ENCODE measurements around the gene CSF3R.
"Not testable (repeated sequence)": the region's sequence is repeated elsewhere in the genome, so short reads cannot be mapped to it uniquely, and the experiment has no call there.

CSF3R gene

GRCh38 chr1:36512842-36513241 lies 30.1 kb upstream of the CSF3R start:
- DNase-seq: no peak

DNA sequence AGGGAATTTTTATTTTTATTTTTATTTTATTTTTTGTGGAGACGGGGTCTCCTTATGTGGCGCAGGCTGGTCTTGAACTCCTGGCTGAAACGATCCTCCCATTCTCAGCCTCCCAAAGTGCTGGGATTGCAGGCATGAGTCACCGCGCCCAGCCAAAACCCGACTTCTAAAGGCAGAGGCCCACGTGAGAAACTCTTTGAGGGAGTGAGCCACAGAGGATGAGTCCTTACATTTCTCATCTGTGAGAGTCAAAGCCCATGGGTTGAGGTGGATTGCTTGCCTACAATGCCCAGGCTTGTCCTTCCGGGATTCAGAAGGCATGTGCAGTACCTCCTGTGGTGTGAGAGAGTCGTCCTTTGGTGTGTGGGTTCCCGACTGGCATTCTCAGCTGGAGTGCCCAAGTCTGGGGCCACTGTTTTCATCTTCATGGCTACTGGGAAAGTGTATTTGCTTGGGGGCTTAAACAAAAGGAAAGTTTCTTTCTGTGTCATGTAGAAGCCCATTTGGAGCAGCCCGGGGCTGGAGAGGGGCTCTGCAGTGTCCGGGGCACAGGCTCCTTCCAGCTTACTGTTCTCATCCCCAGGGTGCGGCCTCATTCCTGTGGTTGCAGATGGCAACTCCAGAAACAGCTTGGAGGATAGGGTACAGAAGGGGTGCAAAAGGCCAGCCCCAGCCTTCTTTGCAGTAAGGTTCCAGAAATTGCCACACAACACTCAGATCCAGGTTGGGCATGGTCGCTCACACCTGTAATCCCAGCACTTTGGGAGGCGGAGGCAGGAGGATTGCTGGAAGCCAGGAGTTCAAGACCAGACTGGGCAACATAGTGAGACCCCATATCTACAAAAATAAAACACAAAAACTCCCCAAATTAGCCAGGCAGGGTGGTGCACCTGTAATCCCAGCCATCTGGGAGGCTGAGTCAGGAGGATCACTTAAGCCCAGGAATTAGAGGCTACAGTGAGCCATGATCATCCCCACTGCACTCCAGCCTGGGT lies 29.4 kb upstream of the CSF3R start:
- no peak for DNase-seq

DNA sequence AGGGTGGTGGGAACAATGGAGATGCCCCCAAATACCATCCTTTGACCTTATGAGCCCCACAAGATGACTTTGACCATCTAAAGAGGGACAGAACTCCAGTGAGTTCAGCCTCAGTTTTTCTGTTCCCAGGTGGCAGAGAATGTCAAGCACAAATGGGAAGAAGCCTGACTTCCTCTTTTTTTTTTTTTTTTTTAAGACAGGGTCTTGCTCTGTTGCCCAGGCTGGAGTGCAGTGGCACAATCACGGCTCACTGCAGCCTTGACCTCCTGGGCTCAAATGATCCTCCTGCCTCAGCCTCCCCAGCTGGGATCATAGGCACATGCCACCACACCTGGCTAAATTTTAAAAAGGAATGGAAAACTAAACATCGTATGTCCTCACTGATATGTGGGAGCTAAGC lies 28.5 kb upstream of the CSF3R start:
- not testable (repeated sequence) for DNase-seq

DNA sequence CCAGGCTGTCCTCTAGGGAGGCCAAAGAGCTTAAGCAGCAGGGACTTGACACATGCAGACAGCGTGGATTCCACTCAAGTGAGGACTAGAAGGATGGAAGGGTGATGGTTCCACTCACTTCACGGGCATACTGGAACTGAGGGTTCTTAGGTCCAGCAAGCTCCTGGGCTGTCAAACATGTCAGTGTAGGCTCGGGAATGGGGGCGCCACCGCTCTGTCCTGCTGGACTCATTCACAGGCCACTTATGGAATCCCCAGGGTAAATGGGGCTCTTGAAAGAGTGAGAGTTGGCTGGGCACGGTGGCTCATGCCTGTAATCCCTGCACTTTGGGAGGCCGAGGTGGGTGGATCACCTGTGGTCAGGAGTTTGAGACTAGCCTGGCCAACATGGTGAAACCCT lies 27.7 kb upstream of the CSF3R start:
- no peak for DNase-seq

- no peak for DNase-seq
Measured at GRCh38 chr1:36508257-36508656, 25.5 kb upstream of the CSF3R start.

- no peak for DNase-seq
Measured at GRCh38 chr1:36506276-36506920, 23.7 kb upstream of the CSF3R start.

DNA sequence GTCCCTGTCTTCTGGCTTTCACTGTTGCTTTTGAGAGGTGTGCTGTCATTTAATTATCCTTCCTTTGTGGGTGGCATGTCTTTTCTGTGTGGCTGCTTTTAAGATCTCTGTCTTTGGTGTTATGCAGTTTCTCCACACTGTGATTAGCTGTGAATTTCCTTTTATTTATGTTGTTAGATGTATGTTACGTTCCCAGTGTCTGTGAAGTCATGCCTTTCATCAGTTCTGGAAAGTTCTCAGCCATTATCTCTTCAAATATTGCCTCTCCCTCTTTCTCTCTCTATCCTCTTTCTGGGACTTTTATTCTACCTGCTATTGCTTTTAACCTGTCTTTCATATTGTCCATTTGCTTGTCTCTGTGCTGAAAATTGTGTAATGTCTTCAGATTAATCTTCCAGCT lies 21.0 kb upstream of the CSF3R start:
- no peak for DNase-seq

- no peak for DNase-seq
Measured at GRCh38 chr1:36503159-36503558, 20.4 kb upstream of the CSF3R start.

GRCh38 chr1:36502616-36503015 lies 19.9 kb upstream of the CSF3R start:
- DNase-seq: no peak

DNA sequence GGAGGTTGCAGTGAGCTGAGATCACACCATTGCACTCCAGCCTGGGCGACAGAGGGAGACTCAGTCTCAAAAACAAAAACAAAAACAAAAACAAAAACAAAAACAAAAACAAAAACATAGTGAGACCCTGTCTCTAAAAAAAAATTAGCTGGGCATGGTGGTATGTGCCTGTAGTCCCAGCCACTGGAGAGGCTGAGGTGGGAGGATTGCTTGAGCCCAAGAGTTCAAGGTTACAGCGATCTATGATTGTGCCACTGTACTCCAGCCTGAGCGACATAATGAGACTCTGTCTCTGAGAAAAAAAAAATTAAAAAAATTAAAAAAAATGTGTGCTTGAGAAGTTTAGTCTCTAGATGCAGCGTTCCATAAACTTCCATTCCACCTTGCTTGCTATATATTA lies 19.2 kb upstream of the CSF3R start:
- not testable (repeated sequence) for DNase-seq

DNA sequence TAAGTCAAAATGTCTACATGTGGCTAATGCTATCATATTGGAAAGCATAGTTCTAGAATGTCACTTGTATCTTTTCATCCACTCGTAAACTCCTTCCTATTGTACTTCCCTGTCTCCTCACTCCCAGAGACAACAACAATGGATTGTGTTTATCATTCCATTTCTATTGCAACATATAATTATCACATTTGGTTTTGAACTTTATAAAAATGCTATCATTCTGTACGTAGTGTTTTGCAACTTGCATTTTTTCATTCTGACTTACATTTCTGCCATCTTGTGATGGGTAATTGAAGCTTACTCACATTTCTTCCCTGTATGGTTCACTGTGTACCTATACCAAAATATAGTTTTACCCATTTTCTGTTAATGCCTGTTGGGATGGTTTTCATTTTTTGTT lies 14.5 kb upstream of the CSF3R start:
- DNase-seq: no peak

- no peak for DNase-seq
Measured at GRCh38 chr1:36494971-36495370, 12.3 kb upstream of the CSF3R start.

DNA sequence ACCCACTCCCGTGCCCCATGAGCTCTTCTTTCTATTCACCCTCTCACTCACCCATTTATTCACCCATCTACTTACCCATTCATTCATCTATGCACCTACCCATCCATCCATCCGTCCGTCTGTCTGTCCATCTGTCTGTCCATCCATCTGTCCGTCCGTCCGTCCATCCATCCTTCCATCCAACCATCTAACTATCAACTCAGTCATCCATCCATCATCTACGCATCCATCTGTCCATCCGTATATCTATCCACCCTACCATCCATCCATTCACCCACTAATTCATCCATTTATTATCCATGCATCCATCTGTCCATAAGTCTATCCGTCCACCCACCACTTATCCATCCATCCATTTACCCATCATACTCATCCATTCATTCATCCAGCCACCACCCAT lies 10.8 kb upstream of the CSF3R start:
- no peak for DNase-seq

- no peak for DNase-seq
Measured at GRCh38 chr1:36492491-36492890, 9.8 kb upstream of the CSF3R start.

- not testable (repeated sequence) for DNase-seq
Measured at GRCh38 chr1:36489258-36490051, 6.7 kb upstream of the CSF3R start.

DNA sequence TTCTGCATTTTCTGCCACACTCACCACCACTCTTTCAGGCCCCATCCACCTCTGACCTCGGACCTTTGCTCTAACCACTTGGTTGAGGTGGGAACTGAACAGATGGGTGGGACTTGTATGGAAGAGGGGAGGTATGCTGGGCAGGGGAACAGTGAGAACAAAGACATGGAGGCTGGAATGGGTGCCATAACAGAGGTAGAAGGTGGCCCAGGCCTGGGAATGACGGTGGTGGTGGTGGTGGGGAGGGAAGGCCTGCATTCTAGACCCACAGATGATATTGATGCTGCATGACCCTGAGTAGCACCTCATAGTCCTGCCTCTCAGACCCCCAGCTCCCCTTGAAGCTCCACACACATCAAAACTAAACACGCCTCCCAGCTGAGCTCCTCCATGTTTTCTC lies 5.2 kb upstream of the CSF3R start:
- DNase-seq: no peak

DNA sequence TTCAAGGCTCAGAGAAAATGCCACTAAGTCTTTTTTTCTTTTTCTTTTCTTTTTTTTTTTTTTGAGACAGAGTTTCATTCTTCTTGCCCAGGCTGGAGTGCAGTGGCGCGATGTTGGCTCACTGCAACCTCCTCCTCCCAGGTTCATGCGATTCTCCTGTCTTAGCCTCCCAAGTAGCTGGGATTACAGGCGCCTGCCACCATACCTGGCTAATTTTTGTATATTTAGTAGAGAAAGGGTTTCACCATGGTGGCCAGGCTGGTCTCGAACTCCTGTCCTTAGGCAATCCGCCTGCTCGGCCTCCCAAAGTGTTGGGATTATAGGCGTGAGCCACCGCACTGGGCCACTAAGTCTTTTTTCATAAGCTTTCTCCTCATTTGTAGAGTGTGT lies 4.6 kb upstream of the CSF3R start:
- not testable (repeated sequence) for DNase-seq

- no peak for DNase-seq
Measured at GRCh38 chr1:36486439-36487335, 4.0 kb upstream of the CSF3R start.

DNA sequence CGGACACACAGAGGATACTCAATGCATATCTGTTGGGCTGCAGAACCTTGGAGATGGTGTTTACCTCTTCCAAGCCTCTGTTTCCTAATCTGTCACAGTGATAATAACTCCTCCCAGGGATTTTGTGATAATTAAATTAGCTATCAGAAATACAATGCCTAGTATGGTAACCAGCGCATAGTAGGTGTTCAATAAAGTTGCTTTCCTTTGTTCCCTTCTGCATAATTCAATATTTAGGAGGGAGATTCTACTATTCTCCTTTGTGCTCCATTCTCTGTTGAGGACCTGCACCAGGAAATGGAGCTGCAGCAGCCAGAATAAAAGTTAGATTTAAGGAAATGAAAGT lies 3.4 kb upstream of the CSF3R start:
- no peak for DNase-seq

DNA sequence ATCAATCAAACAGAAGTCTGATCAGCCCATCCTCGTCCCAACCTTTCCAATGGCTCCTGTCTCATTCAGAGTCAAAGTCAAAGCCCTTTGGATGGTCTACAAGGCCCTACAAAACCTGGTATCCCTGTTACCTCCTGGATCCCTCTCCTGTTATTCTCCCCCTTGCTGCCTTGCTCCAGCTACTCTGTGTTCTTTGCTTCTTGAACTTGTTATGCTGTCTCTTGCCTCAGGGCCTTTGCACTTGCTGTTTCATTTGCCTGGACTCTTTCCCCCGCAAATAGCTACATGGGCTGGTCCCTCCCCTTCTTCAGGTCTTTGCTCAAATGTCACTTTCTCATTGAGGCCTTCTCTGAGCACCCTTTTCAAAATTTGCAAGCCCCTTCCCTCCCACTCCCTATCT lies 1.4 kb upstream of the CSF3R start:
- DNase-seq: no peak

GRCh38 chr1:36481771-36482723 lies 666 bp downstream of the CSF3R start:
- no peak for DNase-seq

Data from activated CD8-positive, alpha-beta memory T cell treated with anti-CD3 and anti-CD28 coated beads, Interleukin-2, amount 50 U/mL, for 4 hours (primary cell).